COLO829 (cell line): ENCODE measurements around the gene PPARGC1A.

Experiments used
- DNase-seq: peaks from one replicate; pipeline ENCODE4 v3.0.0; 2012; ENCODE audit warnings: low spot score

Gene PPARGC1A

DNA sequence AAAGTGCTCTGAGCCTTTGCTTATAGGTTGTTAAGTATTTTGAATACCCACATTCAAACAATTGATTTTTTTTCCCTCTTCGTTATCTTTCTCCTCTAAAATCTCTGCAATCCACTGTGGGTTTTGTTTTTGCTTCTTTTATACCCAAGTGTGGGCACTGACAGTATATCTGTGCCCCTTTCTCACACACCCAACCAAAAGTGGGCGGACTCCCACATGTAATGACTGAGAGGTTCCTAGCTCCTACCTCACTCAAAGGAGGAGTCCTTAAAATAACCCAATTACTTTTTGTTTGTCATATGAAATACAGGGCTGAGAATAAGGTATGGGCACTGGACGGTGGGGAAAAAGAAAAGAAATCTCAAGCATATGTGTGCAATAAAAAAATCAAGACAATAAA, 51.7 kb downstream of the PPARGC1A start:
- DNase-seq = no peak

GRCh38 chr4:23837371-23837770, 52.5 kb downstream of the PPARGC1A start:
- no peak for DNase-seq

DNA sequence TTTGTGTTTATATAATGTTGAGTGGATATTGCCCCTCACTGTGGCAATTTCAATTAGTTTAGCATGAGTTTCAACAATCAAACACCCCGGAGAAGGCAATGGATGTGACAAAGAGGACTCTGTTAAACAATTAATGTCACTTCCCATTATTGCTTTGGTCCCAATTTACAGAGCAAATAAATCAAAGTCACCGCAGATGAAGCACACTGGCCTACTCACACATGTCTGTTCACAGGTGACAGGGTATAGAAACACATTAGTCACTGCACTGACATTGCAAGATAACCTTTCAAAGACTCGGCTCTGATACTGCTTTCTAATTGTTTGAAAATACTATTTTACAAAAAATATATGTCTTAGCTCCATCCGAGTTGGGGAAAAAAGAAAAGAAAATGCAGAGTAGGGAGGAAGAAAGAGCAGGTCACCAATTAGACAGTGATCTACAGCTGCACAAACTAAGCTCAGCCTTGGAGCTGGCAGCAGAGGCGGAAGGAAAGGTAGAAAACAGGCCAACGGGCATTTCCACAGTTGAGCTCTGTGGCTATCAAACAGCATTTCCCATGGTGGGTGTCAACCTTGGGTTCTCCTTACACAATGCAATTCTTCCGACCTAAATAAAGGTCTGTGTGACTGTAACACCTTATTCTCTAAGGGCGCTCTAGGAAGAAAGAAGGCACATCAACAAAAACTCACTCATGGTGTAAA, 53.9 kb downstream of the PPARGC1A start:
- DNase-seq = no peak

- DNase-seq = no peak
Measured at GRCh38 chr4:23828779-23829178, 61.1 kb downstream of the PPARGC1A start.

GRCh38 chr4:23828020-23828715, 61.7 kb downstream of the PPARGC1A start:
- DNase-seq = no peak

GRCh38 chr4:23822181-23822580, 67.7 kb downstream of the PPARGC1A start:
- no peak for DNase-seq

DNA sequence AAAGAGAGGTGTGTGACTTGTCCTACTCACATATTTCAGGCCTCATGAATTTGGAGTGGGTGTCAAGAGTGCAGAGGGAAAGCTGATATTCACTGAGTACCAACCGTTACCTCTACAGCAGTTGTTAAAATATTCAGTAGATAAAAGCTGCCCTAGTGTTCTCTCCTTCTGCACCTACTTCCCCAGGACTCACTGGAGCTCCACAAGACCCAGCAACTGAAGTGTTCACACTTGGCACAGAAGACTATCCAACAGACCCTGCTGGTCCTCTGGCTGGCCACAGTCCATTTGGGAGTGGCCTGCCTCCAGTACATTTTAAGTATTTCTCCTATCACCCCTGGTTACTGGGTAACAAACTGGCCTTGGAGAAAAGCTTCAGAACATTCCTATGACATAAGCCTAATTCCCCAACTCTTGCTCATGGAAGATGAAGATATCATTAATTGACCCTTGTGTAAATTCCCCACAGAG, 70.8 kb downstream of the PPARGC1A start:
- DNase-seq = no peak

GRCh38 chr4:23818097-23818885, 71.6 kb downstream of the PPARGC1A start:
- DNase-seq = no peak

DNA sequence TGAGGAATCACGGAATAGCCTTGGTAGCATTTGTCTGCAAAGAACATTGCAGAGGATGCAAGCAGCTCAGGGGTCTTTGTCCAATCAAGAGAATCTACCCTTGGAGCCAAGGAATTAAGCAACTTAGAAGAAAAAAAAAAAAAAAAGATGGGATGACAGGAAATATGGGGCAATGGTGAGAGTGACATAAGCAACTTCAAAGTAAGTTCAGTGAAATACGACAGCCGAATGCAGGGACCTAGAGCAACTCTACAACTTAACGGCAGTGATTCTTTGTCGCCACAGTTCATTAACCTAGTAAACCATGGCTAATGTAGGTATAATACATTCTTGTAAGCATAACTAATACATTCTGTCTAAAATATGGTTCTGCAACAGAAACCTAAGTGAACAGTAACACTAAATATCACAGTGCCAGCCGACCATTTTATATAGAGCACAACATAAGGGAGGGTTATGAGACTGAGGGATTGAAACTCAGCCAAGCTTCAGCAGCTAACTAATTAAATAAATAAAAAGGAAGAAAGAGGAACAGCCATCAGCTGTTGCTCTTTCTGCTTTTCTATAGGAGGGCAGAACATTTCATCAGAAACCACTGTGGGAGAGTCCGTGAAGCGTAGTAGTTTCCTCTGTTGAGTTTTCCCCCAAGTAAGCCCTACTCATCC, 74.7 kb downstream of the PPARGC1A start:
- DNase-seq = no peak

GRCh38 chr4:23814587-23814986, 75.3 kb downstream of the PPARGC1A start:
- DNase-seq = no peak

DNA sequence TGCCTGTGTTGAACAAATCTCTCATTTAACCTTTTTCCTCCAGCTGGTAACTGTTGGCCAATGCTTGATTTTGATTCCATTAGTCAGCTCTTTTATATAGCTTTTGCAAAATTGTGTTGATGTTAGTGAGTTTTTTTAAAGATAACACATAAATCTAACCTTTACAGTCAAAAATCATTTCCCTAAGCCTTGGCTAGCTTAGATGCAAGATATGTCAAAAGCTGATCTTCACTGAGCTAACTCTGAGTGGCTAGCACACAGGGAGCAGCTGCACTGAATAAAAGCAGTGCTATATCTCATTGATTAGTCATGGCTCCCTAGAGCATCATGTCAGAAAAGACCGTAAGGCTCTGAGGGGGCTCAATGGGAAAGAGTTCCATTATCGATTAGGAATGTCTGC, 78.7 kb downstream of the PPARGC1A start:
- no peak for DNase-seq

- DNase-seq = no peak
Measured at GRCh38 chr4:23805450-23805851, 84.4 kb downstream of the PPARGC1A start.

GRCh38 chr4:23789762-23790161, 100.1 kb downstream of the PPARGC1A start:
- peak; percentile 19 for DNase-seq

GRCh38 chr4:23788460-23788859, 101.4 kb downstream of the PPARGC1A start:
- peak; percentile 13 for DNase-seq

GRCh38 chr4:23788027-23788426, 101.8 kb downstream of the PPARGC1A start:
- DNase-seq = no peak

GRCh38 chr4:23782778-23783437, 106.9 kb downstream of the PPARGC1A start:
- DNase-seq = no peak

DNA sequence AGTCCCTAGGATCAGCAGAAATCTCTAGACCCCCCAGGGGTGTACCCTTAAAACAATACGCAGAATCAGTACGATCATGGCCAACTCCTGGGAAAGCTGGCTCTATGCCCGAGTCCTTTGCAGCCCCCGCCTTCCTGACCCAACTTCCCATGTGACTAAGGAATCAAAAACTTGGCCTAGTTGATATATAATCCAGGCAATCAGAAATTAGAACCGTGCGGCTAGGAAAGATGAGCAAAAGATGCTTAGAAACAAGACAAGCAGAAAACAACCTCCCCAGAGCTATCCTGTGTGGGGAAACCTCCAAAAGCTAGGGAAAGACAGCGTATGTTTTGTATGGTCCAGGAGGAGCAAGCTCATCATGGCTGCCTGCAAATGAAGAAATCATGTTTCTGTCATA, 110.0 kb downstream of the PPARGC1A start:
- no peak for DNase-seq

DNA sequence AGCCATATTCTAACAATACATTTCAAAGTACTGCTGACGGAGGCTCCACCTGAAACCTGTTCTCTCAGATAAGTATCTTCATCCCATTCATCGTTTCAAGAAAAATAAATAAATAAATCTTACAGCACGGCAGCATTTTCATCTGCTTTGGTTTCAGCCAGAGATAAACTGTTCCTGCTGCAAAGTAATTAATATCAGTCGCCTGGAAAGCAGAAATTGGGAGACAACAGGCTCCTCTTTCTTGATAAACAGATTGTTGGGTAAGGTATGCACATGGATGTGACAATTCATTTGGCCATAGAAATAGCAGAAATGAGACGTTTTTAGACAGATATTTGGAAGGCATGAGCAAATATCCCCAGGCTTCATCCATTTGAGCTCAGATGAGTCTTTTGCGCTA, 110.4 kb downstream of the PPARGC1A start:
- DNase-seq = no peak

- DNase-seq = no peak
Measured at GRCh38 chr4:23775694-23776093, 114.2 kb downstream of the PPARGC1A start.

DNA sequence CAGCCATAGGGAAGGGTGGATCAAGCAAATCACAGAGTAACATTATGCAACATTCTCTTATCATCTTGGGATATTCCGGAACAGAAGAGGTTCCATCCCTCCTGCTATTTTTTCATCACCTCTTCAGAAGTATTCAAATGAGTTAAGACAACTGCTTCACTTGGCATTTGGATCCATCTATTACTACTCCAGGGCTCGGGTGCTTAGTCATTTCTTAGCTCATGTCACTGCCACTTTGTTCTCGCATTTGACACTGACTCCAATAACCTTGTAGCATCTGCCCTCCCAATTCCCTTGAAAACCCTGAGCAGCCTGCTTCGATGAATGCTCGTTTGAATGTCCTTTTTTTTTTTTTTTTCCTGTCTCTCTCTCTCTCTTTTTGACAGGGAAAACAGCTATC, 114.9 kb downstream of the PPARGC1A start:
- no peak for DNase-seq

DNA sequence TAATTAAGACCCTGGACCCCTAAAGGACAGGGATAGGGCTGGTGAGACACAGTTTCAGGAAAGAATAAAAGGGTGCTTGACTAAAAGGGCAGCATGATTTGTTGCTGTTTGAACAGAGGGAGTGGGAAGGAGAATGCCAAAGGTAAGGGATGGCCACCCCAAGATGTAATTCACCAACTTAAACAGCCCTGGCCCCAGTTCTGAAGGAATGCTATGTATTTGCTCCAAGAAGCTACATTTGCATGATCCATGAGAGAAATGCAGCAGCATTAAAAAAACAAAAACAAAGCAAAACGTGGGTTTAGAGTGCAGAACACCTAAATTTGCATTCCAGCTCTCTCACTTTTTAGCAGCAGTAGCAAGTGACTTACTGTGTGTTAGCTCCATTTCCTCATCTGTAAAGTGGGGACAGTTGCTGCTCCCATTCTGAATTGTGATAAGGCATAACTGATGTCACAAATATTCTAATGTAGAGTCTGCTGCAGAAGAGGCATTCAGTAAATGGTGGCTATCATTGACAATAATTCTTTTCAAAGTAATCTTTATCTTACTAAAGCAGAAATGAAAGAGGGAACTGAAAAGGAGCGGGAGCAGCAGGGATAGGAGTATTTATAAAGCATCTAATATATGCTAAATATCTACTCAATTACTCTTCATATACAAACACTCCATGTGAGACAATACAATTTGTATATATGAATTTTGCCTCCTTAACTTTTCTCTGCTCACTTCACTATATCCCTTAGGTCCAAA, 115.8 kb downstream of the PPARGC1A start:
- no peak for DNase-seq
